T-helper 2 cell treated with Interferon-gamma antibody and Interleukin-4, amounts not matched to agents 100 ng/mL and 5 ng/mL, for 36 hours (primary cell): ENCODE measurements around the gene GPC3. TPM values are rescaled to one million over a fixed set of nuclear protein-coding genes. Genes with fewer than 3 reads are reported as not detected.
"Not testable (repeated sequence)": the region's sequence is repeated elsewhere in the genome, so short reads cannot be mapped to it uniquely, and the experiment has no call there.

Source experiments
- intact Hi-C: fragments of 100-400 bp; cut with micrococcal nuclease; formaldehyde crosslinking; loops from one replicate; pipeline ENCODE4 v1.15.1; 2023
- total RNA-seq: library from RNA; stranded (reverse); gene quantifications from 2 replicates; pipeline ENCODE4 v1.2.3, GENCODE V29; 2022

Gene GPC3
- 0.45 and 0.59 TPM in 2 replicates for total RNA-seq

DNA sequence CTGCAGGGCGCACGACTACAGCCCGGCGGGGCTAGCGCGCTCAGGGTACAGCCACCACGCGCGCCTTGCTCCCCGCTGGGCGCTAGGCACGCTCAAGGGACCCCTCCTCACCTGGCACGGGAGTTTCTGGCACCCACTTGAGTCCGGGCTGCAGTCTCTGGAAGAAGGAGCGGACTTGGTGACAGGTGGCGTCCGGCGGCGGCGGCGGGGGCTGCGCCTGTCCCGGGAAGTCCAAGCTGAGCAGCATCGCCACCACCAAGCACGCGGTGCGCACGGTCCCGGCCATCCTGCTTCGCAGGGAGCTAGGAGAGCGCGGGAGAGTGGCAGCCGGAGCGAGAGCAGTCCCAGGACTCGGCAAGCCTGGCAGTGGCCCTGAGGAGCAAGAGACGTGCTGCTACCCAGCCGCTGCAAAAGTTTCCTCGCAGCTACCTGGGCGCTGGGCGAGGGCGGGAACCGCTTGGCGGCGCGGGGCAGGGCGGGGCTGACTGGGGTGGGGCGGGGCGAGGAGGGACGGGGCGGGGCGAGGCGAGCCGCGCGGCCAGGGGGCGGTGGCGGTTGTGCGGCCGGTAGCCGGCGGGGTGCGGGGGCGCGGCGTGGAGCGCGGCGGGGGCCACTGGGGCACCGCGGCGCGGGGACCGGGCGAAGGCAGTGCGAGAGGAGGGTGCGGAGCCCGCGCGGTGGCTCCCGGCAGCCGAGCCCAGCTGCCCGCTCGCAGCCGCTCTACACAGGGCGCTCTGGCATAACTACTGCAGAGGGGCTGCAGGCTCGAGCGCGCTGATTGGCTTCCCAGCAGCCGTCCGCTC is at the start of gene GPC3:
GPC3 (minus strand) TSS at position 431 of the 803 bp plus-strand sequence.
- intact Hi-C loops = no loop called here

DNA sequence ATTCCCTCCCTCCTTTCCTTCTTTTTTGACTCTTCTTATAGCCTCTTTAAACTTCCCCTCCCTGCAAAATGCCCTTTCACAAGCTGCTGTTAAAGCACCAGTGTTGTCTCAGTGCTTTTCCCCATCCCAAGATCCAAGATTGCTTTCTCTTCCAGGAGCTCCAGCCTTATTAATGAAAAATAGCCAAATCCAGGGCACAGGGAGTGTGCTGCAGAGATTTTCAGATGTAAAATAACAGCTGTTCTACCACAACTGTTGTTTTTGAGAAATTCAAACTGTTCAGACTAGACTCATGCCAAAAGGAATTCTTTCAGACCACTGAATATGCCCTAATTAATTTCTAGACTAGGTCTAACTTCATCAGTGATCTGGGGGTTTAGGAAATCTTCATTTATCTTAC is 47.0 kb upstream of the GPC3 start:
- intact Hi-C loops = no loop called here

DNA sequence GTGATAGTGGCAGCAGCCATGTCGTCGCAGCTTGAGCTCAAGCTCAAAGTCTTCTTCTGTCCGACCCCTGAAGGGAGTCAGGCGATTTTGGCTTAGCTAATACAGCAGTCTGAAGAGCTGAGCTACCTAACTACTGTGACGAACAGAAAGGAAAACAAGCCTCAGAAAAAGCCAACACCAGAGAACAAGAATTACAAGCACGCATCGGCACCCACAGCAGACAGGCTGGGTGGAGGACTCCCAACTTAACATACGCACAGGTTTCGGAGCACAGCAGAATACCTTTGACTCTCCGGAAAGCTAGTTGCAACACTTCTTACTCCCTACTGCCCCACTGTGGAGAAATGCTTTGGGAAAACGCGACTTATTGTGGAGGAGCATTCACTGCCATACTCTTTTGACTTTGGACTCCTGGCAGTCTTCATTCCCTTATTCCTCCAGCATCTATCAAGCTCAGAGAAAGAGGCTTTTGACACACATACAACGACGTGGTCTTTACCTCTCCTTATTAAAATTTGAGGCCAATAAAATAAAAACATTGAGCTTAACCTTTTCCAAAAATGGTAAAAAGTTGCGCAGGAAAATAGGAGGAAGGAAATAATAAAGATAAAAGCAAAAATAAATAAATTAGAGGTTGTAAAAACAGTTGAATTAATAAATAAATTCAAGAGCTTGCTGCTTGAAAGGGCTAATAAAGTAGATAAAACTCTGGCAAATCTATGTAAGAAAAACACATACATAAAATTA is 41.3 kb upstream of the GPC3 start:
- intact Hi-C loops = loop anchor here (1.0 to 2.0 kb wide), 2 partner anchors 104 to 234 kb away; no protein-coding TSS in a partner anchor

DNA sequence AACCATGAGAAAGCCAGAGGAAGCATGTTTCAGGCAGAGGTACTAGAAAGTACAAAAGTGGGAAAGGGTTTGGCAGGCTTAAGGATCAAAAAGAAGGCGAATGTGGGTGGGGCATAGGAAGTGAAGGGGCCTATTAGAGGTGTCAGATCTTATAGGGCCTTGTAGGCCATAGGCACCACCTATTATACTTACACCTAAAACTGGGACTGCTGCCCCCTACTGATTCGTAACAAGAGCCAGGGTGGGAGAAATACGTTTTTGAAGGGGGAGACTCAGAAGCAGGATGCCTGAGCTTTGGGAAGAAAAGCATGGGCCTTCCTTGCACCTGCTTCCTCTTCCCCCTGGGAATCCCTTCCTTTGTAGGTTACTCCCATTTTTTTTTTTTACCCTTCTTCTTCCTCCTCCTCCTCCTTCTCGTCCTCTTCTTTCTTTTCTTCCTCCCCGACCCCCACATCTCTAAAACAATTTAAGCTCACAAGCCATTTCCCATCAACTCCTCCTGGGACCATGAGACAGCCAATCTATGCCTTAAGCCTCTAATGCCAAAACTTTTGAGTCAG is 40.7 kb upstream of the GPC3 start:
- intact Hi-C loops = loop anchor here (1.0 to 2.0 kb wide), 2 partner anchors 103 to 234 kb away; no protein-coding TSS in a partner anchor

DNA sequence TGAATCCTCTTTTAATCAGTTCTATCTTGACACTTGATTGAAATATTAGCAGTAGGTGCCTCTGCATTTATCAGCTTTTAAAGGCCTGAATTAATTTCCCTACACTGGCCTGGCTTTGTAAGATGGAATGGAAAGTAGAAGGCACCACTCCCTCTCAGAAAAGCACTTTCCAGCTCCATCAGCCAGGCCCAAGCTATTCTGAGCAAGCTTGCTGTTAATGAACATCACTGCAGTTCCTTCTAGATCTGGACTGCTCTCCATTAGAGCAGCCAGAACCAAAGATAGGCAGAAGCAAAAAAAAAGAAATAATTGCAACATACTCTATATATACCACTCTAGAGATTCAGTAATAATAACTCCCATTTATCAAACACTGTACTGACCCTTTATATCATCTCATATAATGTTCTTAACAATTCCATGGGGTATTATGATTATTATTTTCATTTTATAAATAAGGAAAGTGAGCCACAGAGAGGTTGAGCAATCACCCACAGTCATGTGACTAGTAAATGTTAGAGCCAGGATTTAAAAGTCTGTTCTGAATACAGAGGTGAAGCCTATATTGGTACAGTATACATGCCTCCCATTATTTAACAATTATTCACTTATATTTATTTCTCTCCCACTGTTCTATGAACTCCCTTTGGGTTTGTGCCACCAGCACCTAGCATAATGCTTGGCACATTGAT is 39.4 kb upstream of the GPC3 start:
- intact Hi-C loops = loop anchor here (5.0 kb wide), 1 partner anchor 173 kb away; no protein-coding TSS in a partner anchor

DNA sequence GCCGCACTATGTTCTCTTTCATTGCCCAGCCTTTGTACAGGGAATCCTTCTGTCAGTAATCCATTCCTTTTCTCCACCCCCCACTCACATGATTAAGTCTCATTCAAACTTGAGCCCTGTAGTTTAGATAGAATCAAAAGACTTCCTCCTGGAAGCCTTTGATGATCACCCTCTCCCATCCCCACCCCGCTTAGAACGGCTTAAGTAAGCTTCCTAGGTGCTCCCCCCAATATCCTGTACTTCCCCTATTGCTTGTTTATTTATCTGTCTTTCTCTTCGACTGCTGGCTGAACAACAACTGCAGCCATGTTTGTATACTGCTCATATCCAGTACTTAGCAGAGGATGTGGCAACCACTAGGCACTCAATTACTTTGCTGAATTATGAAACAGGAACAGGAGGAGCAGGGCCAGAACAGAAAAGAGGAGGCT is 38.5 kb upstream of the GPC3 start:
- intact Hi-C loops = loop anchor here (5.0 kb wide), 1 partner anchor 172 kb away; no protein-coding TSS in a partner anchor

DNA sequence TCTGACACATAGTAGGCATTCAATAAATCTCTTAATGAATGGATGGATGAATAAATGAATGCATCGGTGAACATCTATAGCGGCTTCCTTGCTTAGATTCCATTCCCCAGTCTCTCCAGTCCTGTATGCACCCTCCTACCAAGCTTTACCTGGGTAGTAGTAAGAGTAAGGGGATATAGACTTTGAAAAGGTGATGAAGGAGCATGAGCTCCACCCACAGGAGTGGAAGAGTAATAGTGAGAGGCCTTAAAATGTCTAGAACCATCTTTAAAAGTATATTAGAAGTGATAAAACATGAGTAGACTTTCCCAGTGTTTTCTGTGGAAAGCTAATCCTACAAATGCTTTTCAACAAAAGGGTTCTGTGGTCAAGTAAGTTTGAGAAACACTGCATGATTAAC is 35.5 kb upstream of the GPC3 start:
- intact Hi-C loops = loop anchor here (1.0 to 5.0 kb wide), 2 partner anchors 169 to 229 kb away; no protein-coding TSS in a partner anchor

DNA sequence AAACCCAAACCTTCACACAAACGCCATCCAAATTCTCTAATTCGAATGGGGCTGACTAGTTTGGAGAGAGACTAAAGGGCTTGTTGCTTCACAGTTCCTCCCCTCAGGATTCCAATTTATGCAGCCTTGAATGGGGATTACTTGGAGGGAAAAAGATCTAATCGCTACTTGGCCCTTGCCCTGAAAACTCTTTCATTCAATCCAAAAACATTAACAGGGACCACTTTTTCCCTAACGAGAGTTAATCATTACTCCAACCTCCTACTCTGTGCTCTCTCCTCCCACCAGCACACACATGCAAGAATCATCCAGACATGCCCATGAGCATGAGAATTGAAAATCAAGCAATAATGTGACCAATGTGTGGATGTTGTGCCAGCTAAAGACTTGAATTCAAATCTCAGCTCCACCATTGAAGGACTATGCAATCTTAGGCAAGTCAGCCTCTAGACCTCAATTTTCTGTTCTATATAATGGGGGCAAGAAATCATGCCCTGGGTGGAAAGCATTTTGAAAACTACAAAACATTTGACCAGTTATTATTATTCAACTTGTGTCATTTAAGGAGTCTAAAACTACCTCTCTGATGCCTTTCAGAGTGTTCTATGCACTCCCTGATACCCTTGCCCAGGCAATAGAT is 34.3 kb upstream of the GPC3 start:
- intact Hi-C loops = loop anchor here (5.0 kb wide), 1 partner anchor 167 kb away; no protein-coding TSS in a partner anchor

DNA sequence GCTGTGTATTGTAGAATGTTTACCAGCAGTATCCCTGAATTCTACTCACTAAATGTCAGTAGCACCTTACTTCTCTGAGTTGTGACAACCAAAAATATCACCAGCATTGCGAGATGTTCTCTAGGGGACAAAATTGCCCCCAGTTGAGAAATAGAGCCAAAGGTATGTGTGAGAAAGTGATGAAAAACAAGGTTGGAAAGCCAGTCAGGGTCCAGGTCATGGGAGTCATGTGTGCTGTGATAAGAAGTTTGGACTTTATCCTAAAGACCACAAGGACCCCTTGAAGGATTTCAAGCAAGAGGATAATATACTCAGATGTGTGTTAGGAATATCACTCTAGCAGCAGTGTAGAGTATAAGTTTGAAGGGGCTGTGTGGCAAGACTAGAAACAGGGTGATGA is 30.9 kb upstream of the GPC3 start:
- intact Hi-C loops = not testable (repeated sequence)

DNA sequence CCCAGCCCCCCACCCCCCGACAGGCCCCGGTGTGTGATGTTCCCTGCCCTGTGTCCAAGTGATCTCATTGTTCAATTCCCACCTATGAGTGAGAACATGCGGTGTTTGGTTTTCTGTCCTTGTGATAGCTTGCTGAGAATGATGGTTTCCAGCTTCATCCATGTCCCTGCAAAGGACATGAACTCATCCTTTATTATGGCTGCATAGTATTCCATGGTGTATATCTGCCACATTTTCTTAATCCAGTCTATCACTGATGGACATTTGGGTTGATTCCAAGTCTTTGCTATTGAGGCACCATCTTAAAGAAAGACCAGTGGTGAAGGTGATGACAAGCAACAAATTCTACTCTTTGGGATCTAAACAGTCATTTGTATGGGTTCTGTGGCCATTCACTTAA is 30.1 kb upstream of the GPC3 start:
- intact Hi-C loops = not testable (repeated sequence)

DNA sequence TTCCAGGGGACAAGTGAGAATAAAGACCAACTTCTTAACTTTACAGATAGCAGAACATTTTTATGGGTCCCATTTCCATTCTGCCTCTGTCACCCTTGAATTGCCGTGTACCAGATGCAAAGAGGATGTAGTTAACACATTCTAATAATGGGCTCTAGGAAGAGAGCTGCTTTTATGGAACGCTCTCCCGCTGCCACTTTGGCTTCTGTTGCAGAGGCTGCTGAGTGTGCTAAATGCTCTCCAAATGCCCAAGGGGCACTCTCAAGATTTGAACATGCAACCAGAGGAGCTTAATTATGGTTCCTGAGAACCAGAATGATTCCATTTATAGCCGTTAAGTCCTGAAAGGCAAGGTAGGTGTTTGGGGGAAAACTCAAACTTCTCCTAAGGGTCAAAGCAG is 28.1 kb upstream of the GPC3 start:
- intact Hi-C loops = no loop called here

DNA sequence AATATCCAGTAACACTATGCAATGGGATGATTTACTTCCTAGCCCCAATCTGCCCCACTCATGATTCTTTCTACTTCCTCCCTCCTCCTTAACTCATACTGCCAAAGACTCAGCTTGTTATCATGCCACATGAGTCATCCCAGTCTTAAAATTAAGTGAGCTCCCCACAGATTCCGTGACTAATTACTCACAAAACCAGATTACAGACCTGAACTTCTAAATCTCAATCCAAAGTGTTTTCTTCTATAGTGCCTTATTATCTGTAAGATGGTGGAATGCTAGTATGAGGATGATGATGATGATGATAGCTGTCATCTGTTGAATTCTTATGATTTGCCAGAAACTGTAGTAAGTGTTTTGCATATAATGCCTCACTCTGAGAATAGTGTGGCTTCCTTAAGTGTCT is 27.7 kb upstream of the GPC3 start:
- intact Hi-C loops = no loop called here

DNA sequence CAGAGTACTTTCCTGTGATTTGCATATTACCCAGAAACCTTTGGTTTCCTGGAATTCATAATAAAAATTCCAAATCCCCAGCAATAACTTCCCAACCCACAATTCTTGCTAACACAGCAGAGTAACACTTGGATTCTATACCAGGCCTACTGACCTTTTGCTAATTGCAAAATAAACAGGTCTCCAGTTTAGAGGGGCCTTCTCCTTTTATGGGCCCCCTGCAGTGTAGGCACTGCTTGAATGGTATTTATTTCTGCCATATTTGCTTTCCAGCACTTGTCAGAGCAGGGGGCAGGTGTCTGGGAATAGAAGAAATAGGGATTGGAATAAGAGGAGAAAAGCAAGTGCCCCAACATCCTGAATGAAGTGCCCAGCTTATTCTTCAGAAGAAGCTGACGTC is 25.3 kb upstream of the GPC3 start:
- intact Hi-C loops = no loop called here

DNA sequence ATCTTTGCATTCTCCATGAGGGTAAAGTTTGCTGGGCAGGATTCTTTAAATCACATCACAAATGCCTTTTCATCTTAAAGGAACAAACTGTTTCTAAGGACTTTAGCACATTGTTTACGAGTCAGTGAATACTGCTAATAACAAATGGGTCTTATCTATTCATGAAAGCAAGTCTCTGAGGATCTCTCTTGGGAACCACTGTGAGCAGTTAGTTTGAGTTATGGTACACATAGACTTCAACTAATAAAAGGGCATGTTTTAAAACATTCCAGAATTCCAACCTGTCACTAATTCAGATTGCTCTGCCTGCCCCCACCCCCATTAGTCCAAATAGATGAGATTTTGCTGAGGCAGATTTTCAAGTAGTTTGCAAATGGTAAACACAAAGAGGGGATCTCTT is 22.3 kb upstream of the GPC3 start:
- intact Hi-C loops = no loop called here

DNA sequence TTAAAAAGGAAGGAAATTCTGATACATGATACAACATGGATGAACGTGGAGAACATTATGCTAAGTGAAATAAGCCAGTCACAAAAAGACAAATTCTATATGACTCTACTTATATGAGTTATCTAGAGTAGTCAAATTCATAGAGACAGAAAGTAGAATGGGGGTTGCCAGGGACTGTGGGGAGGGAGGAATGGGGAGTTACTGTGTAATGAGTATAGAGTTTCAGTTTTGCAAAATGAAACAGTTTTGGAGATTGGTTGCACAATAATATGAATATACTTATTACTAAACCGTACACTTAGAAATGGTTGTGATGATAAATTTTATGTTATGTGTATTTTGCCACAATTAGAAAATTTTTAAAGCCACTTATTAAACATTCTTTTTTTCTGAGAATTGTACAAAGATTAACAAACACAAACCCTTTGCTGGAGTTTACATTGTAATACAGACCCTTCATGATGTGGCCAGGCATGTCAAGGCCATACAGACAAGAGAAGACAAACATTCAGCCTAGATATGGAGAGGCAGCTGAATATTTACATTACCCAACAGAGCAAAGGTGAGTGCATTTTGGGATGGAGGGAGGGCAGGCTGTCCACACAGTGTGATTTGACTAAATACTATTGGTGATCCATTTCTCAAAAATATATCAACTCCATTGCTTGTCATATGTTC is 21.2 kb upstream of the GPC3 start:
- intact Hi-C loops = no loop called here

DNA sequence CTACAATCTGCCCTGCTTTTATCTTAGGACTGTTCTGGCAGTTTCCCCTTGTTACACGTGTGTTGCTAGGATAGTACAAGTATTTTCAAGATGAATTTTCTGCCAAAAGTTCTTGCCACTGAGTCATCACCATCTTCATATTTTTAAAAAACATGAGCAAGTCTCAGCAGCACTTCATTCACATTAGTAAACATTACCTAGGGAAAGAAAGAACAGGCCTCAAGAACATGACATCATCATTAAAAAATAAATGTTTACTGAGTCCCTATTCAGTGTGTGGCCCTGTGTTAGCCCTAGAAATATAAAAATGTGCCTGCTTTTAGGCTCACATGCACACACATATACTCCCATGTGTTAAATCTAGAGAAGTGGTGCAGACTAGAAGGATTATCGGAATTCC is 18.7 kb upstream of the GPC3 start:
- intact Hi-C loops = no loop called here

DNA sequence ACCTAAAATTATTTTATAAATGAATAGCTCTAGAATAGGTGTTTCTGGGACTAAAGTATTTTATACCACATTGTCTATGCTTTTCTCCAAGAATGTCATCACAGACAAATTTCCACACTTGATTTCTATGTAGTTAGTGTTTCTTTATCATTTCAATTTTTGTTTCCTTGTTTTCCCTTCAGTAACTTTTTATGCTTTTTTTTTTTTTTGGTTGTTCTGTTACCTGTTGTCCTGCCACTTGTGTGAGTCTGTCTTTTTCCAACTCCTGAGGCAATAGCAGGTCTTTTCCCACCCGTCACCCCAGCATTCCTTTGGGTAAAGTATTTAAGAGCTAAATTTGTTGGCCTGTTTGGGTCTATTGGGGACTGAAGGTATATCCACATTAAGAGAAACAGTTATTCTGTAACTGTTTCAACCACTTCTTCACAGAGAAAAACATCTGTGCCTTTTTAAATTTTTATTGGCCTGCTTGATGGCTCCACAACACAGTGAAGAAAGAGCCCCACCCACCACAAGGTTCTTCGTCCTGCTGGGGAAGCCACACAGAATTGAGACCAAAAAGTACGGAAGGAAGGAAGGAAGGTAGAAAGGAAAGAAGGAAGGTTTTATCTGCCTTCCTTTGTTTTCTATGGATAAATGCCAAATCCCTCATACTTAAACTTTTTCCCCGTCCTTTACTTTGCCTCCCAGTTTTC is 17.7 kb upstream of the GPC3 start:
- intact Hi-C loops = no loop called here

DNA sequence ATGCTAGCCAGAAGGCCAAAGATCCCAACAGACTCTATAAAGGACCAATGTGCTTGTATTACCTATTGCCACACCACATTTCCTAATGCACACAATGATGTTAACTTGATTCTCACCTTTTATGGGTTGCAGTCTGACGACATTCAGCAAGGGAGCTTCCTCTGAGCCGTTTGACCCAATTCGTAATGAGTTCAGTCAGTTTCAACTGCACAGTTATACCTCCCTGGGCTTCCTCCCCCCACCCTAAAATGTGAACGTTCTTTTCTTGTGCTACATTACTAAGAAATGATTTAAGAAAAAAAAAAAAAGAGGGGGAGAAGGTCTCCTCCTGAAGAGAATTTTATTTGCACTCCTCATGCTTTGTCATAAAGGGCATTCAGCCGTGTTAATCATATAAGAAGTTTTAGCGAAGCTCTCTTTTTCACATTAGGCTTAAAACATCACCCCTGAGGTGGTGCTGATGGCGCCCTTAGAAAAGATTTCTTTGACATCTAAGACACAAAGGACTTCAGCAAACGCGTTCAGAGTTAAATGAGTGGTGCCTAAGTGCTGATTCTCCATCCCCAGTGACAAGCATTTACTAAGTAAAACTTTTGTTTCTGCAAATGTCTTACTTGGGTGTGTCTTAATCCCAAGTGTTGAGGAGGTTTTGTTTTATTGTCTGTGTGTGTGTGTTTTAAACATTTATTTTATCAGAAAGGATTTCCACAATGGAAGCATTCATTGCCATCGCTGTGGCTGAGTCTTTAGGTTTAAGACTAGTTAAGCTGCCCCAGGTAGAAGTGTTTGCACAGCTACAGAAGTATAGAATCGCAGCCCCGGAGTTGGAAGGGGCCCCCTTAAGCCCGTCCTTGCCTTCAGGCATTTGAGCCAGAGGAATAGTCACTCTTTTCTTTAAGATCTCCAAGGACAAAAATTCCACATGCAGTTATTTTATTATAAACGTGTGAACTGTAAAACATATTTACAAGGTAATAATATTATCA is 15.2 kb upstream of the GPC3 start:
- intact Hi-C loops = no loop called here
